Measurements from ENCODE around the gene SIPA1L2. TPM values are rescaled to one million over a fixed set of nuclear protein-coding genes. Genes with fewer than 3 reads are reported as not detected.

The SIPA1L2 gene
- total and polyA plus RNA-seq, 10 of the 15 experiments (the other 5 are each of a cell fraction or from before 2014, with no cell fraction given): 0.01 to 0.18 TPM; not detected in 8

DNA sequence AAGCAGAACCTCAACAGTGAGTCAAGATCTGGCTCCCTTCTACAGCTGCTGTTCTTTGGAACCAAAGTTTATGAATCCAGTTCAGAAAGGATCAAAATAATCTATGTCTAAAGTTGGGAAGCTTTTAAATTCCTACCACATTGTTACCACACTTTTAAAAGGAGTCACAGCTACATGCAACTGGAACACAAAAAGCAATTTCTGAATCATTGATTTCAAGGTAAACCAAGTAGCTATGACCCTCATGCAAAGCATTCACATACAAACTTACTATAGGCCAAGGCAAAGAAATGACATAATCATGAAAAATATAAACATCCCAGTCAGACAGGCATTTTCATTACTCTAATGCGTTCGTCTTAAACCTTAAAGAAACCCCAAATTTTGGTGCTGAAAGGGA lies 3.5 kb downstream of the SIPA1L2 start:
- BruUV-seq (replicated peaks): no TSS peak
- Histone ChIP-seq H3K4me2 (ENCODE audit: control insufficient read depth, insufficient read depth) (no peak overlapping the region), H3K9me3 (replicated peaks; ENCODE audit: control insufficient read depth, insufficient read depth, low read length) (no peaks in the 10 kb centered on the region), H3K9ac (ENCODE audit: control insufficient read depth, insufficient read depth, low read length) (no peak overlapping the region), H3K79me2 (ENCODE audit: control insufficient read depth, insufficient read depth, low read length) (no peaks in the 10 kb centered on the region), H3K27me3 (replicated peaks in 1 of 2; ENCODE audit: control insufficient read depth in 2 of 2, insufficient read depth in 2 of 2, low read length in 1 of 2) (peaks cover 2 to 22% of the 10 kb centered on the region in 2 experiments; a peak in 3 of 4 replicates), H3K4me3 (no peak overlapping the region), H3K27ac (ENCODE audit: control insufficient read depth, insufficient read depth) (no peak overlapping the region), H4K20me1 (ENCODE audit: control insufficient read depth, insufficient read depth) (no peaks in the 10 kb centered on the region), H3K36me3 (ENCODE audit: control insufficient read depth in 2 of 2, insufficient read depth in 2 of 2, low read length in 1 of 2) (no peaks in the 10 kb centered on the region), H2AFZ (ENCODE audit: control insufficient read depth, low read depth, low read length) (no peak overlapping the region), H3K4me1 (ENCODE audit: control insufficient read depth, insufficient read depth, low read length) (no peaks in the 10 kb centered on the region)
- intact Hi-C loops (cut with micrococcal nuclease; ENCODE audit: unreplicated experiment): no loop called here
- TF ChIP-seq, protein P1, sequence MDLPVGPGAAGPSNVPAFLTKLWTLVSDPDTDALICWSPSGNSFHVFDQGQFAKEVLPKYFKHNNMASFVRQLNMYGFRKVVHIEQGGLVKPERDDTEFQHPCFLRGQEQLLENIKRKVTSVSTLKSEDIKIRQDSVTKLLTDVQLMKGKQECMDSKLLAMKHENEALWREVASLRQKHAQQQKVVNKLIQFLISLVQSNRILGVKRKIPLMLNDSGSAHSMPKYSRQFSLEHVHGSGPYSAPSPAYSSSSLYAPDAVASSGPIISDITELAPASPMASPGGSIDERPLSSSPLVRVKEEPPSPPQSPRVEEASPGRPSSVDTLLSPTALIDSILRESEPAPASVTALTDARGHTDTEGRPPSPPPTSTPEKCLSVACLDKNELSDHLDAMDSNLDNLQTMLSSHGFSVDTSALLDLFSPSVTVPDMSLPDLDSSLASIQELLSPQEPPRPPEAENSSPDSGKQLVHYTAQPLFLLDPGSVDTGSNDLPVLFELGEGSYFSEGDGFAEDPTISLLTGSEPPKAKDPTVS (IDR thresholded peaks at IDR 0.05; ENCODE audit: low read depth, low read length): no peak
- TF ChIP-seq ZSCAN29 (IDR thresholded peaks at IDR 0.05) (no peak), JUND (IDR thresholded peaks at IDR 0.05; ENCODE audit: low read depth, low read length) (no peak), MEF2A (IDR thresholded peaks at IDR 0.05; ENCODE audit: insufficient read depth, low read depth, low read length) (no peak), ZBTB40 (IDR thresholded peaks at IDR 0.05; ENCODE audit: borderline replicate concordance) (no peak), TCF12 (IDR thresholded peaks at IDR 0.05; ENCODE audit: low read depth, low read length) (no peak), BCL11A (IDR thresholded peaks at IDR 0.05; ENCODE audit: low read depth, low read length) (no peak), IRF4 (IDR thresholded peaks at IDR 0.05; ENCODE audit: low read depth, low read length) (no peak), NFYB (IDR thresholded peaks at IDR 0.05; ENCODE audit: insufficient read depth, low read depth, low read length) (no peak), EGR1 (IDR thresholded peaks at IDR 0.05; ENCODE audit: borderline replicate concordance in 1 of 2, low read depth in 2 of 2, low read length in 2 of 2) (no peak), BCLAF1 (IDR thresholded peaks at IDR 0.05) (no peak), ZNF207 (IDR thresholded peaks at IDR 0.05; ENCODE audit: borderline replicate concordance) (no peak), BMI1 (IDR thresholded peaks at IDR 0.05; ENCODE audit: borderline replicate concordance) (no peak)
- DNase-seq (ENCODE audit: low read depth, low spot score): no peak
- no peak for ATAC-seq
- ChIA-PET CTCF (interaction anchor here (1.0 to 1.3 kb wide), 3 partner anchors 11 to 398 kb away, joined by 3 read pairs; no protein-coding TSS in a partner anchor), RAD21 (ENCODE audit: unreplicated experiment) (no interaction called here), SMC1A (ENCODE audit: uncharacterized antibody, unreplicated experiment) (no interaction called here), POLR2A (interaction anchor here (0.6 kb wide), 1 partner anchor 12 kb away, joined by 3 read pairs; no protein-coding TSS in a partner anchor)
- FAIRE-seq: no peak
- in situ Hi-C loops (cut with MboI): no loop called here
- 22% methylated on average over 2 of the region's 2 CpGs for WGBS (ENCODE audit: insufficient coverage, insufficient replicate concordance, low lambda C conversion rate, missing lambda C conversion rate)

Data from GM12878 (cell line).